HepG2 (cell line): ENCODE results near the gene RBM23. TPM values are rescaled to one million over a fixed set of nuclear protein-coding genes. Genes with fewer than 3 reads are reported as not detected.

Experiments
- DNMT3B ChIP-seq: conservative IDR thresholded peaks from 2 replicates; pipeline ENCODE4 v1.6.1; 2016; ENCODE audit warnings: missing biosample characterization, control low read depth
- FOXM1 ChIP-seq: sonication (generic); formaldehyde crosslinking; IDR thresholded peaks from 2 replicates; pipeline ENCODE4 v1.5.0; 2020; ENCODE audit warnings: missing genetic modification reagents
- HIC2 ChIP-seq: sonication (generic); formaldehyde crosslinking; IDR thresholded peaks from 2 replicates; pipeline ENCODE4 v1.9.0; 2022; ENCODE audit warnings: low read depth, missing genetic modification reagents
- MTF2 ChIP-seq: sonication (generic); formaldehyde crosslinking; IDR thresholded peaks from 2 replicates; pipeline ENCODE4 v1.5.0; 2020; ENCODE audit warnings: missing genetic modification reagents, borderline replicate concordance
- MZF1 ChIP-seq: sonication (generic); formaldehyde crosslinking; IDR thresholded peaks from 2 replicates; pipeline ENCODE4 v1.8.1; 2023; ENCODE audit warnings: mild to moderate bottlenecking, missing genetic modification reagents, borderline replicate concordance
- NCOR1 ChIP-seq: fragments of 200-600 bp; sonication (generic); IDR thresholded peaks from 2 replicates; pipeline ENCODE4 v1.7.0; 2017; ENCODE audit warnings: antibody characterized with exemption, low read length, borderline replicate concordance
- RBAK ChIP-seq: sonication (generic); formaldehyde crosslinking; IDR thresholded peaks from 2 replicates; pipeline ENCODE4 v1.5.1; 2020; ENCODE audit warnings: mild to moderate bottlenecking, missing genetic modification reagents
- SRF ChIP-seq: IDR thresholded peaks from 2 replicates; pipeline ENCODE4 v1.6.1; 2011; ENCODE audit warnings: mild to moderate bottlenecking, low read depth, low read length, moderate library complexity
- THAP11 ChIP-seq: IDR thresholded peaks from 2 replicates; pipeline ENCODE4 v1.6.1; 2016; ENCODE audit warnings: missing biosample characterization, missing genetic modification reagents
- ZBTB38 ChIP-seq: sonication (generic); formaldehyde crosslinking; IDR thresholded peaks from 2 replicates; pipeline ENCODE4 v1.5.1; 2020; ENCODE audit warnings: mild to moderate bottlenecking, missing genetic modification reagents
- ZFP62 ChIP-seq: sonication (generic); formaldehyde crosslinking; IDR thresholded peaks from 2 replicates; pipeline ENCODE4 v1.4.0; 2020; ENCODE audit warnings: missing genetic modification reagents
- ZNF30 ChIP-seq: sonication (generic); formaldehyde crosslinking; IDR thresholded peaks from 2 replicates; pipeline ENCODE4 v1.5.0; 2020; ENCODE audit warnings: mild to moderate bottlenecking, missing genetic modification reagents
- ZNF687 ChIP-seq: sonication (generic); formaldehyde crosslinking; IDR thresholded peaks from 2 replicates; pipeline ENCODE4 v1.5.1; 2020; ENCODE audit warnings: mild to moderate bottlenecking, missing genetic modification reagents, moderate library complexity
- polyA plus RNA-seq, 8 experiments: library from polyadenylated mRNA; depleted of rRNA in 3 of 8; stranded (reverse) in 7 of 8; unstranded in 1 of 8; fragments of >200 nt; fragmentation: Illumina TruSeq in 4 of 8; extraction: Trizol in 4 of 8; gene quantifications; 2 replicates each; pipeline versions ENCODE4 v1.2.1 to v1.2.3, GENCODE V29; 2011 to 2016; ENCODE audit warnings: low read depth in 4 of 8, missing spikeins in 1 of 8, mixed read lengths in 1 of 8; ENCODE audit not compliant: insufficient read depth in 1 of 8
- total RNA-seq, 5 experiments: library from RNA; depleted of rRNA; stranded (reverse); fragments of >200 nt; fragmentation: Illumina TruSeq; extraction: Trizol; gene quantifications; 2 replicates each; pipeline ENCODE4 v1.2.3, GENCODE V29; 2016; ENCODE audit warnings: low read depth in 1 of 5
- TF ChIP-seq, protein P1 (sequence below): IDR thresholded peaks from 2 replicates; pipeline ENCODE4 v1.6.1; 2018; ENCODE audit warnings: missing genetic modification reagents, mild to moderate bottlenecking, missing compliant biosample characterization
- TF ChIP-seq, protein P2 (sequence below): sonication (generic); formaldehyde crosslinking; IDR thresholded peaks from 2 replicates; pipeline ENCODE4 v1.4.0; 2020; ENCODE audit warnings: missing genetic modification reagents, borderline replicate concordance

The RBM23 gene
- total and polyA plus RNA-seq, 2 of the 13 experiments (the other 11 are each of a cell fraction or from before 2014, with no cell fraction given): 1.5 to 2.1 TPM

DNA sequence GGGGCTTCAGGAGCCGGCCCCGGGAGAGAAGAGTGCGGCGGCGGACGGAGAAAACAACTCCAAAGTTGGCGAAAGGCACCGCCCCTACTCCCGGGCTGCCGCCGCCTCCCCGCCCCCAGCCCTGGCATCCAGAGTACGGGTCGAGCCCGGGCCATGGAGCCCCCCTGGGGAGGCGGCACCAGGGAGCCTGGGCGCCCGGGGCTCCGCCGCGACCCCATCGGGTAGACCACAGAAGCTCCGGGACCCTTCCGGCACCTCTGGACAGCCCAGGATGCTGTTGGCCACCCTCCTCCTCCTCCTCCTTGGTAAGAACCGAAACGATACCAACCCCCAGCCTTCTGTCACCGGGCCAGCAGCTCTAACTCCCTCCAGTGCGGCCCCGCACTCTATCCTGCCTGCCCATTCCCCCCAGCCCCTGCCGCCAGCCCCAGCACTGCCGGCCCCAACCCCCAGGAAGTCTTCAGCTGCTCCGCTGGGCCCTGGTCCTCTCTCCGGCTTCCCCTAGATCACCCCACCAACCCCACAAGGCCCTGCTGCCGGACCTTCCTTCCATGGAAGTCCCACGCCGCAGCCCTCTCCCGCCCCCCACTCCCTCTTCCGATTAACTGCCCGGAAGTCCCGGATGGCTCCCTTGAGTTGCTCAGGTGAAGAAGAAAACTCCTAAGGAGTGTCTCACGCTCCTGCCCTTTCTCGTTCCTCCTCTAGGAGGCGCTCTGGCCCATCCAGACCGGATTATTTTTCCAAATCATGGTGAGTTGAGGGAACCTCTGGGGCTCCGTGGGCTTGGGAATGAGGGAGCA lies 46.7 kb downstream of the RBM23 start (continued):
- TF ChIP-seq NCOR1: no peak
- no peak; the same call in 1 of the 2 replicates for TF ChIP-seq ZBTB38 (CRISPR knock-in tag)
- no peak; the same call in 1 of the 2 replicates for TF ChIP-seq THAP11 (CRISPR knock-in tag)
- TF ChIP-seq, protein P1, sequence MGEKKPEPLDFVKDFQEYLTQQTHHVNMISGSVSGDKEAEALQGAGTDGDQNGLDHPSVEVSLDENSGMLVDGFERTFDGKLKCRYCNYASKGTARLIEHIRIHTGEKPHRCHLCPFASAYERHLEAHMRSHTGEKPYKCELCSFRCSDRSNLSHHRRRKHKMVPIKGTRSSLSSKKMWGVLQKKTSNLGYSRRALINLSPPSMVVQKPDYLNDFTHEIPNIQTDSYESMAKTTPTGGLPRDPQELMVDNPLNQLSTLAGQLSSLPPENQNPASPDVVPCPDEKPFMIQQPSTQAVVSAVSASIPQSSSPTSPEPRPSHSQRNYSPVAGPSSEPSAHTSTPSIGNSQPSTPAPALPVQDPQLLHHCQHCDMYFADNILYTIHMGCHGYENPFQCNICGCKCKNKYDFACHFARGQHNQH (CRISPR knock-in tag): peak; percentile 54; the same call in 1 of the 2 replicates
- TF ChIP-seq FOXM1 (CRISPR knock-in tag): no peak
- peak; percentile 87 for TF ChIP-seq ZNF687 (CRISPR knock-in tag)
- TF ChIP-seq ZFP62 (CRISPR knock-in tag): no peak
- no peak for TF ChIP-seq RBAK
- 0 out of 2 replicates have a peak, but pooled peaks have one; percentile 46 for TF ChIP-seq HIC2 (CRISPR knock-in tag)
- TF ChIP-seq DNMT3B (CRISPR knock-in tag): 0 out of 2 replicates have a peak, but pooled peaks have one; percentile 84
- TF ChIP-seq MZF1 (CRISPR knock-in tag): no peak
- TF ChIP-seq ZNF30 (CRISPR knock-in tag): no peak
- TF ChIP-seq, protein P2, sequence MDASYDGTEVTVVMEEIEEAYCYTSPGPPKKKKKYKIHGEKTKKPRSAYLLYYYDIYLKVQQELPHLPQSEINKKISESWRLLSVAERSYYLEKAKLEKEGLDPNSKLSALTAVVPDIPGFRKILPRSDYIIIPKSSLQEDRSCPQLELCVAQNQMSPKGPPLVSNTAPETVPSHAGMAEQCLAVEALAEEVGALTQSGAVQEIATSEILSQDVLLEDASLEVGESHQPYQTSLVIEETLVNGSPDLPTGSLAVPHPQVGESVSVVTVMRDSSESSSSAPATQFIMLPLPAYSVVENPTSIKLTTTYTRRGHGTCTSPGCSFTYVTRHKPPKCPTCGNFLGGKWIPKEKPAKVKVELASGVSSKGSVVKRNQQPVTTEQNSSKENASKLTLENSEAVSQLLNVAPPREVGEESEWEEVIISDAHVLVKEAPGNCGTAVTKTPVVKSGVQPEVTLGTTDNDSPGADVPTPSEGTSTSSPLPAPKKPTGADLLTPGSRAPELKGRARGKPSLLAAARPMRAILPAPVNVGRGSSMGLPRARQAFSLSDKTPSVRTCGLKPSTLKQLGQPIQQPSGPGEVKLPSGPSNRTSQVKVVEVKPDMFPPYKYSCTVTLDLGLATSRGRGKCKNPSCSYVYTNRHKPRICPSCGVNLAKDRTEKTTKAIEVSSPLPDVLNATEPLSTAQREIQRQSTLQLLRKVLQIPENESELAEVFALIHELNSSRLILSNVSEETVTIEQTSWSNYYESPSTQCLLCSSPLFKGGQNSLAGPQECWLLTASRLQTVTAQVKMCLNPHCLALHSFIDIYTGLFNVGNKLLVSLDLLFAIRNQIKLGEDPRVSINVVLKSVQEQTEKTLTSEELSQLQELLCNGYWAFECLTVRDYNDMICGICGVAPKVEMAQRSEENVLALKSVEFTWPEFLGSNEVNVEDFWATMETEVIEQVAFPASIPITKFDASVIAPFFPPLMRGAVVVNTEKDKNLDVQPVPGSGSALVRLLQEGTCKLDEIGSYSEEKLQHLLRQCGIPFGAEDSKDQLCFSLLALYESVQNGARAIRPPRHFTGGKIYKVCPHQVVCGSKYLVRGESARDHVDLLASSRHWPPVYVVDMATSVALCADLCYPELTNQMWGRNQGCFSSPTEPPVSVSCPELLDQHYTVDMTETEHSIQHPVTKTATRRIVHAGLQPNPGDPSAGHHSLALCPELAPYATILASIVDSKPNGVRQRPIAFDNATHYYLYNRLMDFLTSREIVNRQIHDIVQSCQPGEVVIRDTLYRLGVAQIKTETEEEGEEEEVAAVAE: 0 out of 2 replicates have a peak, but pooled peaks have one; percentile 52
- TF ChIP-seq SRF: peak; percentile 63; the same call in 1 of the 2 replicates
- TF ChIP-seq MTF2 (CRISPR knock-in tag): no peak
